ENCODE data around the gene CLSTN2. TPM values are rescaled to one million over a fixed set of nuclear protein-coding genes. Genes with fewer than 3 reads are reported as not detected.

Gene CLSTN2
- total and polyA plus RNA-seq, 2 of the 8 experiments (the other 6 are each of a cell fraction or from before 2014, with no cell fraction given): 0.39 to 0.52 TPM

DNA sequence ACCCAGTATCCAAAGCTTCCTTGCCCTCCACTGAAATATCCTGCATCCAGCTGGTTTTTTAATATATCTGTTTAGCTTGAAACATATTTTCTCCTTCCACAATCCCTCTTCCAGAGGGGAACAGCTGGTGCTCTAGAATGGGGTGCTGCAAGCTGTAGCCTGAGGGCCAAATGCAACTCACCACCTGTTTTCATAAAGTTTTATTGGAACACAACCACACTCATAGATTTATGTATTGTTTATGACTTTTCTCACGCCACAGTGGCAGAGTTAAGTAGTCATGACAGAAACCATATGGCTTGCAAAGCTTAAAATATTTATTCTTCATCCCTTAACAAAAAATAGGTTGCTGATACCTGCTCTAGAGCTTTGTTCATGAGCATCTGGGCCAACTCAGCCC, 298.7 kb downstream of the CLSTN2 start (continued):
- TF ChIP-seq RAD21 (IDR thresholded peaks at IDR 0.05 in 1 of 2, conservative IDR thresholded peaks at IDR 0.05 in 1 of 2; ENCODE audit: low read depth in 2 of 2, low read length in 2 of 2): no peak
- TF ChIP-seq, protein P1, sequence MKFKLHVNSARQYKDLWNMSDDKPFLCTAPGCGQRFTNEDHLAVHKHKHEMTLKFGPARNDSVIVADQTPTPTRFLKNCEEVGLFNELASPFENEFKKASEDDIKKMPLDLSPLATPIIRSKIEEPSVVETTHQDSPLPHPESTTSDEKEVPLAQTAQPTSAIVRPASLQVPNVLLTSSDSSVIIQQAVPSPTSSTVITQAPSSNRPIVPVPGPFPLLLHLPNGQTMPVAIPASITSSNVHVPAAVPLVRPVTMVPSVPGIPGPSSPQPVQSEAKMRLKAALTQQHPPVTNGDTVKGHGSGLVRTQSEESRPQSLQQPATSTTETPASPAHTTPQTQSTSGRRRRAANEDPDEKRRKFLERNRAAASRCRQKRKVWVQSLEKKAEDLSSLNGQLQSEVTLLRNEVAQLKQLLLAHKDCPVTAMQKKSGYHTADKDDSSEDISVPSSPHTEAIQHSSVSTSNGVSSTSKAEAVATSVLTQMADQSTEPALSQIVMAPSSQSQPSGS (IDR thresholded peaks at IDR 0.05; ENCODE audit: low read length): no peak
- TF ChIP-seq TAF1 (IDR thresholded peaks at IDR 0.05; ENCODE audit: low read depth, low read length): no peak
- no peak for TF ChIP-seq CTBP2 (IDR thresholded peaks at IDR 0.05; ENCODE audit: borderline replicate concordance, insufficient read depth, insufficient read length, low read length)

All from H1 (cell line).